Measurements from ENCODE around the gene CLMN. TPM values are rescaled to one million over a fixed set of nuclear protein-coding genes. Genes with fewer than 3 reads are reported as not detected.

Gene CLMN
- total RNA-seq, 1 experiment from 2014 or later, result 33.4 TPM

DNA sequence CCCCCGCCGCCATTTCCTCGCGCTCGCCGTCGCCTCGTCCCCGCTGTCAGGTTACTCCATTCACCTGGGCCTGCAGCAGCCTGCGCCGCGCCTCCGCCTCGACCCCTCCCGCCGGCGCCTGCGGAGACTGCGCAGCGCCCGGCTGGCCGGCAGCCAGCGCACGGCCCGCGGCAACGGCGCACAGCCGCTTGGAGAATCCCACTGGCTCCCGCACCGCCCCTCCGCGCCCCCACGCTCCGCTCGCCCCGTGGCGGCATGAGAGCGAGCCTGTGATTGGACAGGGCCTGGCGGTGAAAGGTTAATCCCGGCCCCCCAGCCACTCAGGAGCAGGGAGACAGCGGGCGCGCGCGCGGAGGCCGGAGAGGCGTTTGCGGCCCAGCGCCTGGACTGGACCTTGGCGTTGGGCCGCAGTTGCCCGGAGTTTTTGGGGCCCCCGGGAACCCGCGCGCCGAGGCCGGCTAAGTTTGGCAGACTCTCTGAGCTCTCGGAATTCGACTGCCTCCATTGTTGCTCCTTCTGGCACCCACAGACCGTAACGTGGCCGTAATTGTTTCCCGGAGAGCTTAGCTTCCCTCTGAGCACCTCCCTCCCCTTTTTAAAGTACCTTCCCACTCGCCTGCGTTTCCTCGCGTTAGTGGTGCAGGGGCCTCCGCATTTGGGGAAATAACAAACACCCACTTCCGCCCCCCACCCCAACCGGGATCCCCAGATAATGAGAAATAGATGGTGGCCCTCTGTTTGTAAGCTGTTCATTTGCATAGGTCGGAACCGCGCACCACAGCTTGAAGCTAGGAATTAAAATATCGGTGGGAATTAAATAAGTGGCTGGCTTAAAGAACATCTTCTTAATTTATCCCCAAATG lies 162.2 kb downstream of the CLMN start, which contains the start of gene DICER1 (continued):
- TF ChIP-seq ZBTB33 (IDR thresholded peaks at IDR 0.05; ENCODE audit: extremely low read depth, insufficient replicate concordance, low read length) (no peak), RAD21 (IDR thresholded peaks at IDR 0.05; ENCODE audit: low read depth) (no peak)

DNA sequence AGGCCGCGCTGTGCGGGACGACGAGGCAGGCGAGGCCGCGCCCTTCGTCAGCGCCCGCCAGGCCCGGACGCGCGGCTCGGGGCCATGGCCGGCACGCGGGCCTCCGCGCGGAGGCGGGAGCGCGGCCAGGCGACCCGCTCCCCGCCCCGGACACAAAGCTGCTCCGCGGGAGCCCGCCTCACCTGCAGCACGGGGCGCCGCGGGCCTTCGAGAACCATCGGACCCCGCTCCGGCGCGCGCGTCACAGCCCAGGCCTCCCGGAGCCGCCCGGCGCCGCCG lies 162.7 kb downstream of the CLMN start:
- no peaks in the 10 kb centered on the region for H3K36me3 ChIP-seq (ENCODE audit: control insufficient read depth in 1 of 2, insufficient read depth in 2 of 2, low read length in 2 of 2)
- intact Hi-C loops (cut with micrococcal nuclease), result loop anchor here (10.0 kb wide), 1 partner anchor 378 kb away; the partner anchor contains the start of gene GLRX5
- ATAC-seq (peak; percentile 35), DNase-seq (ENCODE audit: low read depth, low spot score) (no peak)
- peak overlapping the region; percentile 74 to 86 for H3K4me3 ChIP-seq (replicated peaks in 1 of 2; ENCODE audit: low read depth in 1 of 2, low read length in 2 of 2)
- peak overlapping the region; percentile 88 for H3K27ac ChIP-seq (ENCODE audit: low read depth, low read length)
- peaks cover 49% of the 10 kb centered on the region for H3K79me2 ChIP-seq (ENCODE audit: insufficient read depth, low read length)
- CTCF ChIA-PET, result no interaction called here
- H2AFZ ChIP-seq (ENCODE audit: low read depth, low read length, poor library complexity, severe bottlenecking), result no peak overlapping the region
- no peaks in the 10 kb centered on the region for H3K27me3 ChIP-seq (ENCODE audit: insufficient read depth, low read length)
- peaks cover 4% of the 10 kb centered on the region; the same call in 1 of the 2 replicates for H4K20me1 ChIP-seq (ENCODE audit: insufficient read depth)
- POLR2A ChIA-PET, result no interaction called here
- H3K9me3 ChIP-seq (ENCODE audit: control insufficient read depth in 1 of 2, insufficient read depth in 1 of 2, low read depth in 1 of 2, low read length in 2 of 2), result no peaks in the 10 kb centered on the region
- peak overlapping the region; percentile 88 for H3K4me2 ChIP-seq (ENCODE audit: low read length)
- RAD21 ChIA-PET (ENCODE audit: low non-redundant PET in 1 of 2, low total read pairs in 2 of 2, uncharacterized antibody in 2 of 2, unreplicated experiment in 2 of 2), result no interaction called here
- H3K9ac ChIP-seq (ENCODE audit: low read length), result peak overlapping the region; percentile 88
- no TSS peak for BruUV-seq (replicated peaks)
- peaks cover 10 to 21% of the 10 kb centered on the region in 2 experiments; a peak in 3 of 4 replicates for H3K4me1 ChIP-seq (ENCODE audit: control insufficient read depth in 1 of 2, insufficient read depth in 2 of 2, low read length in 2 of 2)
- no peaks in the 10 kb centered on the region for H3K9me2 ChIP-seq (ENCODE audit: insufficient read depth)
- no peak for TF ChIP-seq SIN3A (IDR thresholded peaks at IDR 0.05; ENCODE audit: low read depth)
- TF ChIP-seq ZFX (IDR thresholded peaks at IDR 0.05), result peak; percentile 98
- no peak for TF ChIP-seq SP1 (IDR thresholded peaks at IDR 0.05; ENCODE audit: low read depth)
- TF ChIP-seq RAD21 (IDR thresholded peaks at IDR 0.05; ENCODE audit: low read depth), result no peak
